GM23338 (cell line): ENCODE results near the gene MAPK12. TPM values are rescaled to one million over a fixed set of nuclear protein-coding genes. Genes with fewer than 3 reads are reported as not detected.

Experiments
- ATAC-seq: fragments of 200-7000 bp; cut with Tn5 transposase; 3 replicates; pipeline ENCODE4 v1.9.1; 2020
- DNase-seq: peaks from one replicate; pipeline ENCODE4 v3.0.0-alpha.2; 2015; ENCODE audit warnings: low spot score
- H2AFZ ChIP-seq: fragments of 200-600 bp; sonication (generic); 2 replicates; pipeline ENCODE4 v1.8.0; 2016; ENCODE audit warnings: antibody characterized with exemption, mild to moderate bottlenecking, moderate library complexity
- H3F3A ChIP-seq: fragments of 200-600 bp; sonication (generic); replicated peaks from 2 replicates; pipeline ENCODE4 v1.8.0; 2017; ENCODE audit warnings: antibody characterized with exemption, mixed run types, low read depth
- H3K27ac ChIP-seq: fragments of 200-600 bp; sonication (generic); 2 replicates; pipeline ENCODE4 v1.6.1; 2016; ENCODE audit warnings: low read depth
- H3K27me3 ChIP-seq: fragments of 200-600 bp; sonication (generic); 2 replicates; pipeline ENCODE4 v1.8.0; 2016; ENCODE audit warnings: mild to moderate bottlenecking, mixed run types, moderate library complexity; ENCODE audit not compliant: insufficient read depth
- H3K36me3 ChIP-seq: fragments of 200-600 bp; sonication (generic); 2 replicates; pipeline ENCODE4 v1.8.0; 2016; ENCODE audit warnings: mild to moderate bottlenecking; ENCODE audit not compliant: insufficient read depth
- H3K4me1 ChIP-seq: fragments of 200-600 bp; sonication (generic); 2 replicates; pipeline ENCODE4 v1.8.0; 2016; ENCODE audit warnings: mild to moderate bottlenecking, moderate library complexity; ENCODE audit not compliant: insufficient read depth
- H3K4me2 ChIP-seq: fragments of 200-600 bp; sonication (generic); 2 replicates; pipeline ENCODE4 v1.7.1; 2017; ENCODE audit warnings: mixed run types
- H3K4me3 ChIP-seq: fragments of 200-600 bp; sonication (generic); 2 replicates; pipeline ENCODE4 v1.6.1; 2016; ENCODE audit warnings: mixed run types
- H3K79me2 ChIP-seq: fragments of 200-600 bp; sonication (generic); replicated peaks from 2 replicates; pipeline ENCODE4 v1.8.0; 2017; ENCODE audit warnings: mild to moderate bottlenecking; ENCODE audit not compliant: insufficient read depth
- H3K9me2 ChIP-seq: fragments of 200-600 bp; sonication (generic); 2 replicates; pipeline ENCODE4 v1.8.0; 2017; ENCODE audit not compliant: insufficient read depth
- H4K20me1 ChIP-seq: fragments of 200-600 bp; sonication (generic); replicated peaks from 2 replicates; pipeline ENCODE4 v1.8.0; 2017; ENCODE audit warnings: mild to moderate bottlenecking; ENCODE audit not compliant: insufficient read depth
- H3K27ac Mint-ChIP-seq: 2 replicates; pipeline ENCODE4 v1.8.0; 2020; ENCODE audit warnings: inconsistent platforms, mild to moderate bottlenecking, moderate library complexity, mixed read lengths
- H3K27me3 Mint-ChIP-seq: 3 replicates; pipeline ENCODE4 v1.8.0; 2022; ENCODE audit warnings: low read depth, mild to moderate bottlenecking, moderate library complexity, mixed read lengths, inconsistent platforms; ENCODE audit not compliant: insufficient read depth, poor library complexity
- H3K36me3 Mint-ChIP-seq: 3 replicates; pipeline ENCODE4 v1.8.0; 2021; ENCODE audit warnings: low read depth, mild to moderate bottlenecking, inconsistent platforms, moderate library complexity, mixed read lengths
- H3K4me1 Mint-ChIP-seq: 3 replicates; pipeline ENCODE4 v1.8.0; 2020; ENCODE audit warnings: mild to moderate bottlenecking, inconsistent platforms, mixed read lengths
- H3K4me3 Mint-ChIP-seq: 3 replicates; pipeline ENCODE4 v1.8.0; 2021; ENCODE audit warnings: moderate library complexity, mild to moderate bottlenecking, inconsistent platforms, mixed read lengths
- H3K9me3 Mint-ChIP-seq: 3 replicates; pipeline ENCODE4 v1.8.0; 2020; ENCODE audit warnings: moderate library complexity, mild to moderate bottlenecking, inconsistent platforms, mixed read lengths
- CREB1 ChIP-seq: fragments of 250-450 bp; sonication (Bioruptor Pico); IDR thresholded peaks from 2 replicates; pipeline ENCODE4 v1.5.0; 2020; ENCODE audit warnings: low read depth, mild to moderate bottlenecking, moderate library complexity
- CTCF ChIP-seq, 2 experiments: fragments of 200-600 bp in 1 of 2; sonication (generic) in 1 of 2; conservative IDR thresholded peaks; 2 replicates each; pipeline versions ENCODE4 v1.5.1 to v1.6.1; 2016 to 2017; ENCODE audit warnings: antibody characterized with exemption in 2 of 2, low read depth in 2 of 2, mild to moderate bottlenecking in 2 of 2, moderate library complexity in 1 of 2
- ETS1 ChIP-seq: IDR thresholded peaks from 2 replicates; pipeline ENCODE4 v1.6.1; 2016; ENCODE audit warnings: antibody characterized with exemption
- EZH2 ChIP-seq: fragments of 200-600 bp; sonication (generic); IDR thresholded peaks from one replicate; pipeline ENCODE4 v1.8.0; 2017; ENCODE audit warnings: antibody characterized with exemption, mild to moderate bottlenecking, low read depth; ENCODE audit not compliant: unreplicated experiment
- EZH2phosphoT487 ChIP-seq: fragments of 200-600 bp; sonication (generic); IDR thresholded peaks from one replicate; pipeline ENCODE4 v1.8.1; 2018; ENCODE audit warnings: antibody characterized with exemption; ENCODE audit not compliant: unreplicated experiment
- JUNB ChIP-seq: IDR thresholded peaks from one replicate; pipeline ENCODE4 v1.6.1; 2016; ENCODE audit warnings: antibody characterized with exemption; ENCODE audit not compliant: unreplicated experiment
- NANOG ChIP-seq: IDR thresholded peaks from 2 replicates; pipeline ENCODE4 v1.6.1; 2016; ENCODE audit warnings: antibody characterized with exemption, borderline replicate concordance
- POLR2AphosphoS5 ChIP-seq: IDR thresholded peaks from 2 replicates; pipeline ENCODE4 v1.6.1; 2016; ENCODE audit warnings: antibody characterized with exemption, low read depth
- STAT1 ChIP-seq: IDR thresholded peaks from one replicate; pipeline ENCODE4 v1.6.1; 2016; ENCODE audit warnings: antibody characterized with exemption; ENCODE audit not compliant: unreplicated experiment
- ZNF114 ChIP-seq: fragments of 250-450 bp; sonication (Bioruptor Pico); IDR thresholded peaks from 2 replicates; pipeline ENCODE4 v1.5.0; 2020; ENCODE audit warnings: mild to moderate bottlenecking, moderate library complexity
- ZNF462 ChIP-seq: fragments of 250-450 bp; sonication (Bioruptor Pico); IDR thresholded peaks from 2 replicates; pipeline ENCODE4 v1.5.0; 2020; ENCODE audit warnings: mild to moderate bottlenecking, moderate library complexity
- polyA plus RNA-seq: library from polyadenylated mRNA; unstranded; fragments of >200 nt; fragmentation: Nextera tagmentation; extraction: Ambion mirVana; gene quantifications from 2 replicates; pipeline ENCODE4 v1.2.1, GENCODE V29; 2016
- total RNA-seq: library from RNA; depleted of rRNA; stranded (reverse); fragments of >200 nt; shearing (Covaris generic); gene quantifications from 2 replicates; pipeline ENCODE4 v1.2.3, GENCODE V29; 2014

MAPK12 gene
- total and polyA plus RNA-seq, 2 experiments from 2014 or later, result 10.4 to 26.1 TPM

GRCh38 chr22:50213263-50213662 is 48.2 kb downstream of the MAPK12 start (continued):
- TF ChIP-seq CTCF (conservative IDR thresholded peaks at IDR 0.05; ENCODE audit: low read depth in 2 of 2), result no peak
- TF ChIP-seq STAT1, result no peak
- no peak for TF ChIP-seq EZH2phosphoT487
- TF ChIP-seq ZNF462 (CRISPR knock-in tag), result no peak

DNA sequence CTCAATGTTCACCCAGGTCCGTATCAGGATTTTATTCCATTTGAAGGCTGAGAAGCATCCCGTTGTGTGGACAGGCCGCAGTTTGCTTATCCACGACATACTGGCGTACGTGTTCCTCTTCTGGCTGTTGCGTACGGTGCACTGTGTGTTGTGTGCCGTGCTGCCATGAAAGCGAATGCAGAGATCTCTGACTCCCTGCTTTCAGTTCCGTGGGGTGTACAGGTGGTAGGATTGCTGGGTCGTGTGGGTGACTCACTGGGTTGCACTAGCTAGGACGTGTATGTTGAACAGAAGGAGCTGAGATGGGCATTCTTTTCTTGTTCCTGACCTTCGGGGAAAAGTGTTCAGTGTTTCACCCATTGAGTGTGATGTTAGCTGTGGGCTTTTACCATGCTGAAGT is 50.3 kb downstream of the MAPK12 start:
- Histone ChIP-seq H3K36me3 (0 out of 2 replicates have a peak, but pooled peaks cover 7% of the 10 kb centered on the region), H3K79me2 (peaks cover 19% of the 10 kb centered on the region; the same call in 1 of the 2 replicates), H3K9me2 (no peaks in the 10 kb centered on the region), H3K27me3 (no peaks in the 10 kb centered on the region), H3K27ac (no peak overlapping the region), H3K4me2 (no peak overlapping the region), H3K4me3 (no peak overlapping the region), H3F3A (no peaks in the 10 kb centered on the region), H4K20me1 (peaks cover 18% of the 10 kb centered on the region), H3K4me1 (no peaks in the 10 kb centered on the region), H2AFZ (no peak overlapping the region)
- H3K27ac Mint-ChIP-seq, result no peak overlapping the region
- no peak for ATAC-seq
- no peak for DNase-seq
- peaks cover 52% of the 10 kb centered on the region for H3K36me3 Mint-ChIP-seq
- peaks cover 10% of the 10 kb centered on the region for H3K27me3 Mint-ChIP-seq
- H3K4me1 Mint-ChIP-seq, result peaks cover 2% of the 10 kb centered on the region; the same call in 1 of the 3 replicates
- H3K9me3 Mint-ChIP-seq, result no peaks in the 10 kb centered on the region; the same call in 2 of the 3 replicates
- no peak overlapping the region for H3K4me3 Mint-ChIP-seq
- TF ChIP-seq NANOG (no peak), CREB1 (CRISPR knock-in tag) (no peak), JUNB (no peak), CTCF (conservative IDR thresholded peaks at IDR 0.05; ENCODE audit: low read depth in 2 of 2) (no peak), POLR2AphosphoS5 (no peak), EZH2 (no peak), ZNF114 (CRISPR knock-in tag) (no peak), ETS1 (no peak)
